ENCODE results near the gene GID8. TPM values are rescaled to one million over a fixed set of nuclear protein-coding genes. Genes with fewer than 3 reads are reported as not detected.

The GID8 gene
- total and polyA plus RNA-seq, 9 of the 15 experiments (the other 6 are each of a cell fraction or from before 2014, with no cell fraction given), result 7.5 to 31.6 (median 22.2) TPM

- TF ChIP-seq PHB (CRISPR knock-in tag; IDR thresholded peaks at IDR 0.05), result no peak
- no peak for TF ChIP-seq HDAC8 (tag; IDR thresholded peaks at IDR 0.05)
- TF ChIP-seq TFAP4 (CRISPR knock-in tag; IDR thresholded peaks at IDR 0.05; ENCODE audit: borderline replicate concordance), result peak; percentile 84
- no peak for TF ChIP-seq PPARD (CRISPR knock-in tag; IDR thresholded peaks at IDR 0.05)
- no peak for TF ChIP-seq NFE2L1 (tag; IDR thresholded peaks at IDR 0.05; ENCODE audit: borderline replicate concordance, low read depth)
- no peak for TF ChIP-seq ETS1 (conservative IDR thresholded peaks at IDR 0.05; ENCODE audit: control insufficient read depth, low read depth, low read length)
- TF ChIP-seq ZNF431 (CRISPR knock-in tag; IDR thresholded peaks at IDR 0.05), result no peak
- TF ChIP-seq CXXC5 (CRISPR knock-in tag; IDR thresholded peaks at IDR 0.05), result no peak
- no peak for TF ChIP-seq STAT5A (IDR thresholded peaks at IDR 0.05; ENCODE audit: borderline replicate concordance, low read length)
Measured at GRCh38 chr20:62995898-62996595, 58.1 kb downstream of the GID8 start (continued).
